GM12801 (cell line): ENCODE measurements around the gene NFATC2IP.

Experiments used
- CTCF ChIP-seq: IDR thresholded peaks from one replicate; pipeline ENCODE4 v1.5.1; 2011; ENCODE audit warnings: control low read depth; ENCODE audit not compliant: insufficient read length; ENCODE audit errors: extremely low read depth

Gene NFATC2IP

GRCh38 chr16:28980929-28981328, 30.2 kb downstream of the NFATC2IP start:
- TF ChIP-seq CTCF, result no peak

- TF ChIP-seq CTCF, result no peak
Observed at GRCh38 chr16:28981517-28981916, 30.8 kb downstream of the NFATC2IP start.

- TF ChIP-seq CTCF, result no peak
Observed at GRCh38 chr16:28982418-28982817, 31.7 kb downstream of the NFATC2IP start.

GRCh38 chr16:28982949-28983348, 32.2 kb downstream of the NFATC2IP start:
- TF ChIP-seq CTCF, result no peak

- TF ChIP-seq CTCF, result no peak
Observed at GRCh38 chr16:28983644-28984043, 32.9 kb downstream of the NFATC2IP start.

- TF ChIP-seq CTCF, result no peak
Observed at GRCh38 chr16:28984091-28984490, 33.4 kb downstream of the NFATC2IP start.

- TF ChIP-seq CTCF, result no peak
Observed at GRCh38 chr16:28984619-28985135, 33.9 kb downstream of the NFATC2IP start, which contains the start of gene LAT. LAT (plus strand) TSS chr16:28985052; CDS start chr16:28985418, 366 bp downstream.
